Endodermal cell (in vitro differentiated cells): ENCODE data around the gene HACD2. TPM values are rescaled to one million over a fixed set of nuclear protein-coding genes. Genes with fewer than 3 reads are reported as not detected.

Experiments
- DNase-seq: peaks from one replicate; pipeline ENCODE4 v3.0.0-alpha.2; 2017
- H3K27ac ChIP-seq: 2 replicates; pipeline ENCODE4 v1.5.1; 2013; ENCODE audit warnings: mild to moderate bottlenecking, low read depth, low read length, moderate library complexity
- H3K27me3 ChIP-seq: 2 replicates; pipeline ENCODE4 v1.6.1; 2013; ENCODE audit warnings: mild to moderate bottlenecking, low read length, moderate library complexity; ENCODE audit not compliant: insufficient read depth, control insufficient read depth, poor library complexity, severe bottlenecking
- H3K36me3 ChIP-seq: 2 replicates; pipeline ENCODE4 v1.7.0; 2013; ENCODE audit warnings: mild to moderate bottlenecking, low read length, moderate library complexity; ENCODE audit not compliant: control insufficient read depth, insufficient read depth
- H3K4me1 ChIP-seq: one replicate; pipeline ENCODE4 v1.7.0; 2013; ENCODE audit warnings: low read length; ENCODE audit not compliant: control insufficient read depth, insufficient read depth
- H3K4me3 ChIP-seq: 2 replicates; pipeline ENCODE4 v1.5.1; 2013; ENCODE audit warnings: mild to moderate bottlenecking, low read length, moderate library complexity
- H3K9ac ChIP-seq: 2 replicates; pipeline ENCODE4 v1.6.1; 2013; ENCODE audit warnings: mild to moderate bottlenecking, low read length, moderate library complexity; ENCODE audit not compliant: poor library complexity, severe bottlenecking; ENCODE audit errors: extremely low read depth
- H3K9me3 ChIP-seq: 2 replicates; pipeline ENCODE4 v1.6.1; 2013; ENCODE audit warnings: mild to moderate bottlenecking, low read length, moderate library complexity; ENCODE audit not compliant: control insufficient read depth
- H3K27ac Mint-ChIP-seq: 2 replicates; pipeline ENCODE4 v1.8.0; 2020; ENCODE audit warnings: mixed read lengths
- H3K27me3 Mint-ChIP-seq: 2 replicates; pipeline ENCODE4 v1.8.0; 2021; ENCODE audit warnings: mild to moderate bottlenecking, mixed read lengths; ENCODE audit not compliant: insufficient read depth
- H3K36me3 Mint-ChIP-seq: 2 replicates; pipeline ENCODE4 v1.8.0; 2020; ENCODE audit warnings: low read depth, mixed read lengths
- H3K4me1 Mint-ChIP-seq: 2 replicates; pipeline ENCODE4 v1.8.0; 2020; ENCODE audit warnings: mixed read lengths
- H3K4me3 Mint-ChIP-seq: 2 replicates; pipeline ENCODE4 v1.8.0; 2020; ENCODE audit warnings: mild to moderate bottlenecking, moderate library complexity, mixed read lengths
- H3K9me3 Mint-ChIP-seq: 2 replicates; pipeline ENCODE4 v1.8.0; 2020; ENCODE audit warnings: mild to moderate bottlenecking, mixed read lengths
- WGBS, 2 experiments: methylation state at CpG; one replicate each; pipeline versions ENCODE4 v1.1.5 to v1.1.7; 2013; ENCODE audit warnings: missing lambda C conversion rate in 2 of 2, mixed read lengths in 1 of 2; ENCODE audit not compliant: insufficient coverage in 1 of 2, insufficient read length in 1 of 2; 5-methylcytosine and 5-hydroxymethylcytosine counted together
- total RNA-seq, 2 donors: library from RNA; stranded (reverse); fragmentation: NEBNext Ultra II Directional in 1 of 2; extraction: Animal tissue kit (Norgen Biotek cat#: 25700) in 1 of 2; gene quantifications; 2 replicates in 1 of 2; 3 replicates in 1 of 2; pipeline ENCODE4 v1.2.1, GENCODE V29; 2021
- TF ChIP-seq, protein P1 (sequence below): fragments of 200-600 bp; sonication (generic); conservative IDR thresholded peaks from 2 replicates; pipeline ENCODE4 v1.5.0; 2021; ENCODE audit warnings: antibody characterized with exemption, mild to moderate bottlenecking

Gene HACD2
- total RNA-seq, 2 donors from 2014 or later: 32.5 to 48.7 TPM

DNA sequence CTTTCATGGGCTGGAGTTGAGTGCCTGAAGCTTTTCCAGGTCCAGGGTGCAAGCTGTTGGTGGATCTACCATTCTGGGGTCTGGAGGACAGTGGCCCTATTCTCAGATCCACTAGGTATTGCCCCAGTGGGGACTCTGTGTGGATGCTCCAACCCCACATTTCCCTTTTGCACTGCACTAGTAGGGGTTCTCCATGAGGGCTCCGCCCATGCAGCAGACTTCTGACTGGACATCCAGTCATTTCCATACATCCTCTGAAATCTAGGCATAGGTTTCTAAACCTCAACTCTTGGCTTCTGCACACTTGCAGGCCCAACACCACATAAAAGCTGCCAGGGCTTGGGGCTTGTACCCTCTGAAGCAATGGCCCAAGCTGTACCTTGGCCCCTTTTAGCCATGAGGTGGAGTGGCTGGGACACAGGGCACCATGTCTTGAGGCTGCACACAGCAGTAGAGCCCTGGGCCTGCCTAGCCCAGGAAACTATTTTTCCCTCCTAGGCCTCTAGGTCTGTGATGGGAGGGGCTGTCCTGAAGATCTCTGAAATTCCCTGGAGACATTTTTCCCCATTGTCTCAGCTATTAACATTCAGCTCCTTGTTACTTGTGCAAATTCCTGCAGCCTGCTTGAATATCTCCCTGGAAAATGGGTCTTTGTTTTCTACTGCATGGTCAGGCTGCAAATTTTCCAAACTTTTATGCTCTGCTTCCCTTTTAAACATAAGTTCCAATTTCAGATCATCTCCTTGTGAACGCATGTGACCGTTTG lies 6.0 kb upstream of the HACD2 start:
- Mint-ChIP-seq H3K27me3 (no peaks in the 10 kb centered on the region), H3K4me1 (peaks cover 7% of the 10 kb centered on the region), H3K9me3 (peaks cover 52% of the 10 kb centered on the region), H3K4me3 (no peak overlapping the region), H3K27ac (no peak overlapping the region), H3K36me3 (peaks cover 48% of the 10 kb centered on the region)
- Histone ChIP-seq H3K4me1 (no peaks in the 10 kb centered on the region), H3K36me3 (peaks cover 24% of the 10 kb centered on the region), H3K27me3 (no peaks in the 10 kb centered on the region), H3K9ac (no peak overlapping the region), H3K9me3 (peaks cover 49% of the 10 kb centered on the region), H3K4me3 (peak overlapping the region; percentile 77), H3K27ac (no peak overlapping the region)
- TF ChIP-seq, protein P1, sequence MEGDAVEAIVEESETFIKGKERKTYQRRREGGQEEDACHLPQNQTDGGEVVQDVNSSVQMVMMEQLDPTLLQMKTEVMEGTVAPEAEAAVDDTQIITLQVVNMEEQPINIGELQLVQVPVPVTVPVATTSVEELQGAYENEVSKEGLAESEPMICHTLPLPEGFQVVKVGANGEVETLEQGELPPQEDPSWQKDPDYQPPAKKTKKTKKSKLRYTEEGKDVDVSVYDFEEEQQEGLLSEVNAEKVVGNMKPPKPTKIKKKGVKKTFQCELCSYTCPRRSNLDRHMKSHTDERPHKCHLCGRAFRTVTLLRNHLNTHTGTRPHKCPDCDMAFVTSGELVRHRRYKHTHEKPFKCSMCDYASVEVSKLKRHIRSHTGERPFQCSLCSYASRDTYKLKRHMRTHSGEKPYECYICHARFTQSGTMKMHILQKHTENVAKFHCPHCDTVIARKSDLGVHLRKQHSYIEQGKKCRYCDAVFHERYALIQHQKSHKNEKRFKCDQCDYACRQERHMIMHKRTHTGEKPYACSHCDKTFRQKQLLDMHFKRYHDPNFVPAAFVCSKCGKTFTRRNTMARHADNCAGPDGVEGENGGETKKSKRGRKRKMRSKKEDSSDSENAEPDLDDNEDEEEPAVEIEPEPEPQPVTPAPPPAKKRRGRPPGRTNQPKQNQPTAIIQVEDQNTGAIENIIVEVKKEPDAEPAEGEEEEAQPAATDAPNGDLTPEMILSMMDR: no peak
- 80 to 81% methylated on average over 3 of the region's 3 CpGs for WGBS, 2 experiments
- DNase-seq: no peak

DNA sequence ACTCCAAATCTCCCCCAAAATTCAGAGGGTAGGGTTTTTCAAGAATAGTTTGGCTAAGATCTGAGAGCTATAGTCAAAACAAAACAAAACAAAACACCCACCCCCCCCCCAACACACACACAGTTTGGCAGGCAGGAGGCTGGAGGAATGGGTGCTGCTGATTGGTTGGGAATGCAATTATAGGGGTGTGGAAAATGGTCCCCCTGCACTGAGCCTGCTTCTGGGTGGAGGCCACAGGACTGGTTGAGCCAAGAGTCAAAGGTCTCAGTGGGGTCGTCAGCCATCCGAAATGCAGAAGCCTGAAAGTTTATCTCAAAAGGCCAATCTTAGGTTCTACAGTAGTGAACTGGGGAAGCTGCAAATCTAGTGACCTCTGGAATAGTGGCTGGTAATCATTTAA lies 2.5 kb upstream of the HACD2 start:
- 75 to 100% methylated on average over 2 of the region's 2 CpGs for WGBS, 2 experiments
- H3K9ac ChIP-seq: no peak overlapping the region
- H3K27me3 ChIP-seq: no peaks in the 10 kb centered on the region
- H3K4me1 ChIP-seq: no peaks in the 10 kb centered on the region
- Mint-ChIP-seq H3K4me3 (no peak overlapping the region), H3K27me3 (no peaks in the 10 kb centered on the region), H3K36me3 (peaks cover 46% of the 10 kb centered on the region), H3K27ac (peak overlapping the region; percentile 69), H3K9me3 (peaks cover 52% of the 10 kb centered on the region), H3K4me1 (peaks cover 10% of the 10 kb centered on the region)
- TF ChIP-seq, protein P1: no peak
- DNase-seq: peak; percentile 54
- peaks cover 30% of the 10 kb centered on the region for H3K36me3 ChIP-seq
- H3K4me3 ChIP-seq: peak overlapping the region; percentile 88
- peaks cover 49% of the 10 kb centered on the region for H3K9me3 ChIP-seq
- no peak overlapping the region for H3K27ac ChIP-seq

DNA sequence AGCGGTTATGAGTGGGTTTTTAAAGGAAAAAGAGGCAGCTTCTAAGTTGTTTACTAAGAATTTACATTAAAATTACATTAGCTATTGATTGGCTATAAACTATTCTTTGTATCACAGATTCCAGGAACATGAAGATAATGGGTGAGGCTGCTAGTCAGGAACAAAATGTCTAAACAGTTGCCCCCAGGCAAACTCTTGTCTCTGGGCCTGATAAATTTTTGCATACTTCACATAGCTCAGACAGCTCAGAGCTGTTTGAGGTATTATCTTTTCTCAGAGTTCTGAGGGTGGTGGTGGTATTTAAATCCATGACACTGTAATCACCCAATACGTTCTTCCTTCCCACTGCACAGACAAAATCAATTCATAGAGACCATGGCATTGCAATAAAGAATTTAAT lies 2.1 kb upstream of the HACD2 start:
- Histone ChIP-seq H3K4me3 (peak overlapping the region; percentile 88), H3K9me3 (peaks cover 46% of the 10 kb centered on the region), H3K9ac (peak overlapping the region; percentile 93), H3K27ac (no peak overlapping the region), H3K27me3 (no peaks in the 10 kb centered on the region), H3K36me3 (peaks cover 35% of the 10 kb centered on the region), H3K4me1 (no peaks in the 10 kb centered on the region)
- H3K27me3 Mint-ChIP-seq: no peaks in the 10 kb centered on the region
- DNase-seq: no peak
- TF ChIP-seq, protein P1: no peak
- H3K36me3 Mint-ChIP-seq: peaks cover 42% of the 10 kb centered on the region
- H3K4me3 Mint-ChIP-seq: no peak overlapping the region
- peaks cover 10% of the 10 kb centered on the region for H3K4me1 Mint-ChIP-seq
- H3K27ac Mint-ChIP-seq: peak overlapping the region; percentile 69
- 100% methylated on average over 1 of the region's 2 CpGs; no CpG with 5 or more reads in 1 of the 2 experiments for WGBS, 2 experiments
- peaks cover 49% of the 10 kb centered on the region for H3K9me3 Mint-ChIP-seq
